H1 (cell line): Measurements from ENCODE around the gene KCNE3. TPM values are rescaled to one million over a fixed set of nuclear protein-coding genes. Genes with fewer than 3 reads are reported as not detected.

Experiments used
- CTCF ChIA-PET: fragments of 300-600 bp; sonication (Branson Sonifier 250); formaldehyde crosslinking; loops from one replicate; lab custom pipeline; 2021; ENCODE audit not compliant: partially characterized antibody; lab: Charles Lee
- POLR2A ChIA-PET: fragments of 300-600 bp; sonication (Branson Sonifier 250); formaldehyde crosslinking; loops from one replicate; lab custom pipeline; 2021; ENCODE audit warnings: inconsistent platforms; ENCODE audit not compliant: partially characterized antibody; lab: Charles Lee
- DNase-seq, 2 experiments: peaks; one replicate each; pipeline versions ENCODE4 v3.0.0 to v3.0.0-alpha.2; 2010 to 2022; ENCODE audit warnings: low spot score in 2 of 2, low read depth in 1 of 2, mixed read lengths in 1 of 2
- FAIRE-seq: peaks from 2 replicates; lab custom pipeline; 2011; peaks lifted over from hg19 to GRCh38; lab: Jason Lieb, UNC
- H2AFZ ChIP-seq: 2 replicates; pipeline ENCODE4 v1.8.1; 2012; ENCODE audit warnings: low read length, inconsistent platforms
- H2AK5ac ChIP-seq: 2 replicates; pipeline ENCODE4 v1.6.1; 2013; ENCODE audit warnings: low read depth, low read length
- H2BK120ac ChIP-seq: replicated peaks from 2 replicates; pipeline ENCODE3; 2013; ENCODE audit warnings: low read depth, low read length, inconsistent platforms
- H2BK12ac ChIP-seq: 2 replicates; pipeline ENCODE4 v1.6.1; 2013; ENCODE audit warnings: low read depth, low read length
- H2BK15ac ChIP-seq: 2 replicates; pipeline ENCODE4 v1.6.1; 2013; ENCODE audit warnings: low read length
- H2BK20ac ChIP-seq: 2 replicates; pipeline ENCODE4 v1.6.1; 2013; ENCODE audit warnings: low read length
- H2BK5ac ChIP-seq: 2 replicates; pipeline ENCODE4 v1.6.1; 2013; ENCODE audit warnings: low read depth, low read length
- H3K14ac ChIP-seq: 2 replicates; pipeline ENCODE4 v1.6.1; 2013; ENCODE audit warnings: inconsistent platforms; ENCODE audit not compliant: insufficient read length
- H3K18ac ChIP-seq: 2 replicates; pipeline ENCODE4 v1.6.1; 2013; ENCODE audit warnings: low read length; ENCODE audit errors: extremely low read depth
- H3K23ac ChIP-seq: 2 replicates; pipeline ENCODE4 v1.6.1; 2013; ENCODE audit warnings: inconsistent platforms; ENCODE audit not compliant: insufficient read length
- H3K23me2 ChIP-seq: 2 replicates; pipeline ENCODE4 v1.6.1; 2013; ENCODE audit warnings: low read depth, low read length
- H3K27ac ChIP-seq: 2 replicates; pipeline ENCODE4 v1.6.1; 2011; ENCODE audit warnings: low read depth, low read length, inconsistent platforms
- H3K27me3 ChIP-seq, 4 experiments: replicated peaks in 1 of 4; 1 replicate in 1 of 4; 2 replicates in 3 of 4; pipeline versions ENCODE4 v1.6.1 to v1.8.1; 2011 to 2013; ENCODE audit warnings: low read length in 3 of 4, mild to moderate bottlenecking in 3 of 4, inconsistent platforms in 2 of 4, mixed read lengths in 2 of 4, moderate library complexity in 1 of 4; ENCODE audit not compliant: control insufficient read depth in 3 of 4, insufficient read depth in 3 of 4; ENCODE audit errors: extremely low read depth in 1 of 4
- H3K36me3 ChIP-seq, 4 experiments: 2 replicates each; pipeline versions ENCODE4 v1.6.1 to v1.8.1; 2011 to 2013; ENCODE audit warnings: mild to moderate bottlenecking in 4 of 4, low read length in 3 of 4, moderate library complexity in 2 of 4, control low read depth in 1 of 4, inconsistent platforms in 1 of 4; ENCODE audit not compliant: insufficient read depth in 4 of 4, control insufficient read depth in 2 of 4
- H3K4ac ChIP-seq: replicated peaks from 2 replicates; pipeline ENCODE3; 2013; ENCODE audit warnings: low read length, low read depth, mixed read lengths, inconsistent platforms; ENCODE audit not compliant: insufficient read length
- H3K4me1 ChIP-seq, 4 experiments: replicated peaks in 1 of 4; 1 replicate in 1 of 4; 2 replicates in 3 of 4; pipeline versions ENCODE4 v1.6.1 to v1.8.1; 2011 to 2013; ENCODE audit warnings: low read length in 3 of 4, inconsistent platforms in 2 of 4, mixed read lengths in 1 of 4; ENCODE audit not compliant: insufficient read depth in 4 of 4, control insufficient read depth in 3 of 4
- H3K4me2 ChIP-seq, 2 experiments: 2 replicates each; pipeline versions ENCODE4 v1.6.1 to v1.8.1; 2011 to 2013; ENCODE audit warnings: low read depth in 2 of 2, low read length in 2 of 2, control low read depth in 1 of 2, inconsistent platforms in 1 of 2, mild to moderate bottlenecking in 1 of 2; ENCODE audit not compliant: insufficient read depth in 1 of 2
- H3K4me3 ChIP-seq, 4 experiments: fragments of 200-600, 300-600 bp in 1 of 4; sonication (generic), shearing (Covaris generic), sonication (Bioruptor Twin) in 1 of 4; 2 replicates each; pipeline versions ENCODE4 v1.5.1 to v1.8.1; 2011 to 2016; ENCODE audit warnings: low read length in 4 of 4, low read depth in 3 of 4, control low read depth in 2 of 4, inconsistent platforms in 2 of 4, mild to moderate bottlenecking in 2 of 4, mixed read lengths in 1 of 4, moderate library complexity in 1 of 4; ENCODE audit not compliant: insufficient read depth in 2 of 4; ENCODE audit errors: extremely low read depth in 1 of 4
- H3K56ac ChIP-seq: replicated peaks from 2 replicates; pipeline ENCODE3; 2013; ENCODE audit warnings: low read depth, mild to moderate bottlenecking, mixed read lengths, low read length, inconsistent platforms; ENCODE audit not compliant: insufficient read length
- H3K79me1 ChIP-seq: 2 replicates; pipeline ENCODE4 v1.6.1; 2013; ENCODE audit warnings: low read depth, low read length, control low read depth
- H3K79me2 ChIP-seq, 2 experiments: 2 replicates each; pipeline versions ENCODE4 v1.6.1 to v1.8.1; 2012 to 2013; ENCODE audit warnings: low read length in 2 of 2, mild to moderate bottlenecking in 2 of 2, inconsistent platforms in 1 of 2; ENCODE audit not compliant: insufficient read depth in 2 of 2, control insufficient read depth in 1 of 2
- H3K9ac ChIP-seq, 4 experiments: replicated peaks in 1 of 4; 1 replicate in 1 of 4; 2 replicates in 3 of 4; pipeline versions ENCODE4 v1.6.1 to v1.8.1; 2011 to 2013; ENCODE audit warnings: low read depth in 3 of 4, low read length in 3 of 4, control low read depth in 2 of 4, mild to moderate bottlenecking in 2 of 4, moderate library complexity in 2 of 4, inconsistent platforms in 1 of 4; ENCODE audit errors: extremely low read depth in 1 of 4
- H3K9me3 ChIP-seq, 2 experiments: 2 replicates each; pipeline versions ENCODE4 v1.6.1 to v1.8.1; 2012 to 2013; ENCODE audit warnings: mild to moderate bottlenecking in 2 of 2, moderate library complexity in 2 of 2, control low read depth in 1 of 2, inconsistent platforms in 1 of 2, low read depth in 1 of 2, low read length in 1 of 2, mixed read lengths in 1 of 2; ENCODE audit not compliant: insufficient read depth in 2 of 2
- H4K20me1 ChIP-seq, 2 experiments: replicated peaks in 1 of 2; 2 replicates each; pipeline versions ENCODE3 to v1.8.1; 2011 to 2013; ENCODE audit warnings: inconsistent platforms in 2 of 2, low read length in 2 of 2, mild to moderate bottlenecking in 1 of 2; ENCODE audit not compliant: insufficient read depth in 2 of 2, control insufficient read depth in 1 of 2
- H4K5ac ChIP-seq: 2 replicates; pipeline ENCODE4 v1.6.1; 2013; ENCODE audit warnings: low read length, low read depth, mixed read lengths, inconsistent platforms; ENCODE audit not compliant: insufficient read length
- H4K8ac ChIP-seq: 2 replicates; pipeline ENCODE4 v1.8.0; 2013; ENCODE audit warnings: mild to moderate bottlenecking, moderate library complexity, low read length, inconsistent platforms; ENCODE audit not compliant: insufficient read depth; ENCODE audit errors: extremely low read depth
- H4K91ac ChIP-seq: replicated peaks from 2 replicates; pipeline ENCODE3; 2013; ENCODE audit warnings: low read length, mixed read lengths, inconsistent platforms; ENCODE audit not compliant: insufficient read length
- JUND ChIP-seq: IDR thresholded peaks from 2 replicates; pipeline ENCODE4 v1.6.1; 2011; ENCODE audit warnings: mild to moderate bottlenecking, improper control_type of control experiment, low read length
- TBP ChIP-seq: IDR thresholded peaks from 2 replicates; pipeline ENCODE4 v1.6.1; 2011; ENCODE audit warnings: low read depth, low read length, improper control_type of control experiment
- WGBS, 2 experiments: shearing (Covaris generic) in 1 of 2; methylation state at CpG; one replicate each; pipeline versions ENCODE4 v1.1.6 to v1.1.7; 2013 to 2015; ENCODE audit warnings: low lambda C conversion rate in 2 of 2, mixed read lengths in 2 of 2, inconsistent platforms in 1 of 2, low coverage in 1 of 2, missing lambda C conversion rate in 1 of 2; ENCODE audit not compliant: insufficient replicate concordance in 2 of 2, insufficient coverage in 1 of 2, insufficient read length in 1 of 2; ENCODE audit errors: extremely low coverage in 1 of 2, missing lambda C conversion rate in 1 of 2; 5-methylcytosine and 5-hydroxymethylcytosine counted together
- polyA plus RNA-seq, 7 experiments: library from polyadenylated mRNA; depleted of rRNA in 3 of 7; stranded (reverse) in 5 of 7; unstranded in 2 of 7; fragments of >200 nt in 5 of 7; fragments of 200-250 nt in 2 of 7; gene quantifications; 1 replicate in 5 of 7; 2 replicates in 1 of 7; 4 replicates in 1 of 7; pipeline versions ENCODE4 v1.2.1 to v1.2.3, GENCODE V29; 2011 to 2013; ENCODE audit warnings: missing spikeins in 2 of 7, mixed read lengths in 2 of 7
- total RNA-seq: library from RNA; stranded (reverse); fragmentation: NEBNext Ultra II Directional; extraction: Animal tissue kit (Norgen Biotek cat#: 25700); gene quantifications from 2 replicates; pipeline ENCODE4 v1.2.1, GENCODE V29; 2021
- TF ChIP-seq, protein P1 (sequence below): IDR thresholded peaks from 2 replicates; pipeline ENCODE4 v1.6.1; 2011; ENCODE audit warnings: low read length, improper control_type of control experiment

Gene KCNE3
- total and polyA plus RNA-seq, 2 of the 8 experiments (the other 6 are each of a cell fraction or from before 2014, with no cell fraction given): 1.9 to 3.5 TPM

DNA sequence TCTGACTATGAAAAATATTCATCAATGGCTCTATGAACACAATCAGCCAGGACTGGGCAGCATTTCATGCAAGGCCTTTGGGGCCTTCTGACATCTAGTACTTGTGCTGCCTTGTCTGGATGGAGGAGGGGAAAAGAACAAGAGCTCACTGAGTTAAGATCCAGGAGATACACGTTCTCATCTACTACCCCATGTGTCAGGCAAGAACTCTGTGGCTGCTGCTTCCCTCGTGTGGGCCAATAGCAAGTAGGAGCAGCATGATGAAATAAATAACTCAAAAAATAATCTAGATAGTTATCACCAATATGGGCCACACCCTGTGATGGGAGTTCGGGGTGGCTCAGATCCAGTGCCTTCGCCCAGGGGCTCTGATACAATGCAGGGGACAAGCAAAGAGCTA, 7.3 kb downstream of the KCNE3 start:
- H4K91ac ChIP-seq: no peak overlapping the region
- H3K4me1 ChIP-seq: peaks cover 0 to 5% (median under 1%) of the 10 kb centered on the region in 4 experiments; a peak in 1 of 7 replicates
- no peak overlapping the region for H3K18ac ChIP-seq
- CTCF ChIA-PET: interaction anchor here (1.0 to 5.3 kb wide), 5 partner anchors 8 to 111 kb away, joined by 3 to 42 read pairs (median 4); no protein-coding TSS in a partner anchor
- H3K23me2 ChIP-seq: no peaks in the 10 kb centered on the region
- no peak overlapping the region for H3K14ac ChIP-seq
- FAIRE-seq (no peak), DNase-seq (no peak)
- 82% methylated on average over 4 of the region's 4 CpGs; no CpG with 5 or more reads in 1 of the 2 experiments for WGBS, 2 experiments
- H3K9me3 ChIP-seq: no peaks in the 10 kb centered on the region
- no peak overlapping the region for H2AK5ac ChIP-seq
- H3K4me3 ChIP-seq: no peak overlapping the region
- H3K9ac ChIP-seq: no peak overlapping the region
- H3K27ac ChIP-seq: no peak overlapping the region
- H3K27me3 ChIP-seq: no peaks in the 10 kb centered on the region; a peak in 1 of 7 replicates
- no peak overlapping the region for H2BK15ac ChIP-seq
- no peak overlapping the region for H2BK20ac ChIP-seq
- no peaks in the 10 kb centered on the region for H3K36me3 ChIP-seq
- H4K20me1 ChIP-seq: no peaks in the 10 kb centered on the region
- TF ChIP-seq JUND (no peak), TBP (no peak)
- TF ChIP-seq, protein P1, sequence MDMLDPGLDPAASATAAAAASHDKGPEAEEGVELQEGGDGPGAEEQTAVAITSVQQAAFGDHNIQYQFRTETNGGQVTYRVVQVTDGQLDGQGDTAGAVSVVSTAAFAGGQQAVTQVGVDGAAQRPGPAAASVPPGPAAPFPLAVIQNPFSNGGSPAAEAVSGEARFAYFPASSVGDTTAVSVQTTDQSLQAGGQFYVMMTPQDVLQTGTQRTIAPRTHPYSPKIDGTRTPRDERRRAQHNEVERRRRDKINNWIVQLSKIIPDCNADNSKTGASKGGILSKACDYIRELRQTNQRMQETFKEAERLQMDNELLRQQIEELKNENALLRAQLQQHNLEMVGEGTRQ: no peak
- H4K5ac ChIP-seq: no peak overlapping the region
- H3K56ac ChIP-seq: no peak overlapping the region
- POLR2A ChIA-PET: no interaction called here
- no peak overlapping the region for H2BK120ac ChIP-seq
- no peak overlapping the region for H4K8ac ChIP-seq
- no peak overlapping the region for H3K23ac ChIP-seq
- no peak overlapping the region for H2BK12ac ChIP-seq
- no peaks in the 10 kb centered on the region for H3K79me1 ChIP-seq
- no peak overlapping the region for H3K4ac ChIP-seq
- H2BK5ac ChIP-seq: no peak overlapping the region
- no peak overlapping the region for H3K4me2 ChIP-seq
- H3K79me2 ChIP-seq: no peaks in the 10 kb centered on the region
- no peak overlapping the region for H2AFZ ChIP-seq
